Measurements from ENCODE around the gene STPG1.

STPG1 gene

DNA sequence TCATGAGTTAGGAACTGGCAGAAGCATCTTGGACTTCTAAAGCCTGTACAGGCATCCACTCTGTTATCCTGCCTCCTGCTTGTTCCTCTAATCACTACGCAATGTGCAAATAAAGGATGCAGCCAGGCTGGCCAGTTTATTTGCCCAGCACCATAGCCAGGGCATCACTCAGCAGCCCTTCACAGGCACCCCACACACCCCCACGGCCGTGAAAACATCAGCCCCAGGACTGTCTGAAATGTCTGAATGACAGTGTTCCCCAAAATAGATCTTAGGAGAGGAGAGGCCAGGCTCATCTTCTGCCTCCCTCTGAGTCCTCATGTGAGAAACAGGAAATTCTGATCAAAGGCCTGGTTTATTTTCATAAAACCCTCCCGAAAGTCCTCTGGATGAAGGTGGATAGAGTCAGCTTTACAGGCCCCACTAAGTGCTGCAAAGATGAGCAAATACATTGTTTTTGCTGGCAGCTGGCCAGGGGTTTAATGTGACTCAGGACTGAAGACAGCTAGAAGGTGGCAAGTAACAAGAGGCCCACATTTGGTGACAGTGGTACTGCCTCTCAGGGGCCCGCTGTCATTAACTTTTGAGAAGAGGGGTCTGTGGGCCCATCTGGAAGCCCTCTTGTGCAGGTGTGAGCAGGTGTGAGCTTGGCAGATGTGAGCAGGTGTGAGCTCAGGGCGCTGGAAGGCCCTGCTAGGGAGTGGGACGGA, 61.5 kb downstream of the STPG1 start:
- Histone ChIP-seq H3F3A (ENCODE audit: insufficient read depth) (no peaks in the 10 kb centered on the region), H3K27ac (ENCODE audit: low read depth, low read length) (no peak overlapping the region)

GRCh38 chr1:24351247-24351646, 62.3 kb downstream of the STPG1 start:
- Histone ChIP-seq H3K36me3 (ENCODE audit: low read length) (no peaks in the 10 kb centered on the region), H3F3A (ENCODE audit: insufficient read depth) (no peaks in the 10 kb centered on the region), H3K9me2 (replicated peaks; ENCODE audit: insufficient read depth, low read length) (no peaks in the 10 kb centered on the region), H3K9ac (ENCODE audit: low read length) (no peak overlapping the region), H4K20me1 (ENCODE audit: low read depth, low read length) (no peaks in the 10 kb centered on the region), H3K4me2 (ENCODE audit: low read depth, low read length, poor library complexity, severe bottlenecking) (no peak overlapping the region), H3K9me3 (ENCODE audit: insufficient read depth, low read length) (no peaks in the 10 kb centered on the region), H2AFZ (ENCODE audit: low read depth, low read length, severe bottlenecking) (no peak overlapping the region), H3K4me3 (ENCODE audit: insufficient read depth, low read length, poor library complexity, severe bottlenecking) (no peak overlapping the region), H3K27ac (ENCODE audit: low read depth, low read length) (no peak overlapping the region), H3K27me3 (ENCODE audit: low read length) (no peaks in the 10 kb centered on the region), H3K79me2 (ENCODE audit: insufficient read depth, low read length) (no peaks in the 10 kb centered on the region)
- TF ChIP-seq, protein P1, sequence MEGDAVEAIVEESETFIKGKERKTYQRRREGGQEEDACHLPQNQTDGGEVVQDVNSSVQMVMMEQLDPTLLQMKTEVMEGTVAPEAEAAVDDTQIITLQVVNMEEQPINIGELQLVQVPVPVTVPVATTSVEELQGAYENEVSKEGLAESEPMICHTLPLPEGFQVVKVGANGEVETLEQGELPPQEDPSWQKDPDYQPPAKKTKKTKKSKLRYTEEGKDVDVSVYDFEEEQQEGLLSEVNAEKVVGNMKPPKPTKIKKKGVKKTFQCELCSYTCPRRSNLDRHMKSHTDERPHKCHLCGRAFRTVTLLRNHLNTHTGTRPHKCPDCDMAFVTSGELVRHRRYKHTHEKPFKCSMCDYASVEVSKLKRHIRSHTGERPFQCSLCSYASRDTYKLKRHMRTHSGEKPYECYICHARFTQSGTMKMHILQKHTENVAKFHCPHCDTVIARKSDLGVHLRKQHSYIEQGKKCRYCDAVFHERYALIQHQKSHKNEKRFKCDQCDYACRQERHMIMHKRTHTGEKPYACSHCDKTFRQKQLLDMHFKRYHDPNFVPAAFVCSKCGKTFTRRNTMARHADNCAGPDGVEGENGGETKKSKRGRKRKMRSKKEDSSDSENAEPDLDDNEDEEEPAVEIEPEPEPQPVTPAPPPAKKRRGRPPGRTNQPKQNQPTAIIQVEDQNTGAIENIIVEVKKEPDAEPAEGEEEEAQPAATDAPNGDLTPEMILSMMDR (IDR thresholded peaks at IDR 0.05; ENCODE audit: insufficient read depth, low read length, poor library complexity, severe bottlenecking), result no peak
- no peak for TF ChIP-seq EZH2phosphoT487 (conservative IDR thresholded peaks at IDR 0.05; ENCODE audit: low read length)

More for the DNA sequence above, 61.5 kb downstream of the STPG1 start:
- H3K9ac ChIP-seq (ENCODE audit: low read length), result no peak overlapping the region
- no peaks in the 10 kb centered on the region for H4K20me1 ChIP-seq (ENCODE audit: low read depth, low read length)
- H3K79me2 ChIP-seq (ENCODE audit: insufficient read depth, low read length), result no peaks in the 10 kb centered on the region
- no peak overlapping the region for H2AFZ ChIP-seq (ENCODE audit: low read depth, low read length, severe bottlenecking)
- no peak overlapping the region for H3K4me2 ChIP-seq (ENCODE audit: low read depth, low read length, poor library complexity, severe bottlenecking)
- H3K36me3 ChIP-seq (ENCODE audit: low read length), result no peaks in the 10 kb centered on the region
- no peaks in the 10 kb centered on the region for H3K27me3 ChIP-seq (ENCODE audit: low read length)
- no peak overlapping the region for H3K4me3 ChIP-seq (ENCODE audit: insufficient read depth, low read length, poor library complexity, severe bottlenecking)
- H3K9me3 ChIP-seq (ENCODE audit: insufficient read depth, low read length), result no peaks in the 10 kb centered on the region
- no peaks in the 10 kb centered on the region for H3K9me2 ChIP-seq (replicated peaks; ENCODE audit: insufficient read depth, low read length)
- TF ChIP-seq EZH2phosphoT487 (conservative IDR thresholded peaks at IDR 0.05; ENCODE audit: low read length), result no peak
- TF ChIP-seq, protein P1 (IDR thresholded peaks at IDR 0.05; ENCODE audit: insufficient read depth, low read length, poor library complexity, severe bottlenecking), result no peak

GRCh38 chr1:24349891-24350290, 63.7 kb downstream of the STPG1 start:
- Histone ChIP-seq H3K36me3 (ENCODE audit: low read length) (no peaks in the 10 kb centered on the region), H3K27me3 (ENCODE audit: low read length) (no peaks in the 10 kb centered on the region), H3K4me2 (ENCODE audit: low read depth, low read length, poor library complexity, severe bottlenecking) (no peak overlapping the region), H3K27ac (ENCODE audit: low read depth, low read length) (no peak overlapping the region), H3K79me2 (ENCODE audit: insufficient read depth, low read length) (no peaks in the 10 kb centered on the region), H4K20me1 (ENCODE audit: low read depth, low read length) (no peaks in the 10 kb centered on the region), H2AFZ (ENCODE audit: low read depth, low read length, severe bottlenecking) (no peak overlapping the region), H3F3A (ENCODE audit: insufficient read depth) (no peaks in the 10 kb centered on the region), H3K9me2 (replicated peaks; ENCODE audit: insufficient read depth, low read length) (no peaks in the 10 kb centered on the region), H3K9me3 (ENCODE audit: insufficient read depth, low read length) (no peaks in the 10 kb centered on the region), H3K9ac (ENCODE audit: low read length) (no peak overlapping the region), H3K4me3 (ENCODE audit: insufficient read depth, low read length, poor library complexity, severe bottlenecking) (no peak overlapping the region)
- TF ChIP-seq, protein P1 (IDR thresholded peaks at IDR 0.05; ENCODE audit: insufficient read depth, low read length, poor library complexity, severe bottlenecking), result no peak

Measured in SU-DHL-6 (cell line).